ENCODE measurements around the gene LIM2.
A peak's percentile ranks its signal among the peaks of the same experiment; 100 is the strongest.

LIM2 gene

GRCh38 chr19:51372649-51373504, 14.9 kb downstream of the LIM2 start, which contains the start of gene NKG7:
NKG7 (minus strand) TSS chr19:51372654; CDS start chr19:51372535, 119 bp downstream.
- Histone ChIP-seq H3K9me3 (ENCODE audit: control insufficient read depth in 2 of 2, low read length in 2 of 2) (no peaks in the 10 kb centered on the region), H3K4me1 (ENCODE audit: control insufficient read depth, insufficient read depth, low read length) (peaks cover 7% of the 10 kb centered on the region), H3K27ac (ENCODE audit: low read length) (no peak within 1 kb of the TSS), H3K36me3 (ENCODE audit: control insufficient read depth in 2 of 2, insufficient read depth in 2 of 2, low read length in 2 of 2) (no peaks in the 10 kb centered on the region), H3K9ac (ENCODE audit: low read length in 2 of 2) (no peak within 1 kb of the TSS), H3K4me3 (ENCODE audit: low read length in 2 of 2) (no peak within 1 kb of the TSS), H3K27me3 (ENCODE audit: control insufficient read depth in 1 of 2, insufficient read depth in 2 of 2, low read length in 2 of 2) (peaks cover 0 to 2% of the 10 kb centered on the region in 2 donors)

GRCh38 chr19:51372021-51372648, 15.6 kb downstream of the LIM2 start:
- no peaks in the 10 kb centered on the region for H3K9me3 ChIP-seq (ENCODE audit: control insufficient read depth in 2 of 2, low read length in 2 of 2)
- H3K4me1 ChIP-seq (ENCODE audit: control insufficient read depth, insufficient read depth, low read length), result peaks cover 9% of the 10 kb centered on the region
- no peak overlapping the region for H3K4me3 ChIP-seq (ENCODE audit: low read length in 2 of 2)
- H3K27ac ChIP-seq (ENCODE audit: low read length), result no peak overlapping the region
- no peak overlapping the region for H3K9ac ChIP-seq (ENCODE audit: low read length in 2 of 2)
- peaks cover 0 to 2% of the 10 kb centered on the region in 2 donors for H3K27me3 ChIP-seq (ENCODE audit: control insufficient read depth in 1 of 2, insufficient read depth in 2 of 2, low read length in 2 of 2)
- no peaks in the 10 kb centered on the region for H3K36me3 ChIP-seq (ENCODE audit: control insufficient read depth in 2 of 2, insufficient read depth in 2 of 2, low read length in 2 of 2)

- no peaks in the 10 kb centered on the region for H3K36me3 ChIP-seq (ENCODE audit: control insufficient read depth in 2 of 2, insufficient read depth in 2 of 2, low read length in 2 of 2)
- no peak overlapping the region for H3K4me3 ChIP-seq (ENCODE audit: low read length in 2 of 2)
- H3K4me1 ChIP-seq (ENCODE audit: control insufficient read depth, insufficient read depth, low read length), result peaks cover 12% of the 10 kb centered on the region
- no peaks in the 10 kb centered on the region for H3K9me3 ChIP-seq (ENCODE audit: control insufficient read depth in 2 of 2, low read length in 2 of 2)
- H3K27ac ChIP-seq (ENCODE audit: low read length), result no peak overlapping the region
- no peak overlapping the region for H3K9ac ChIP-seq (ENCODE audit: low read length in 2 of 2)
- peaks cover 0 to 2% of the 10 kb centered on the region in 2 donors for H3K27me3 ChIP-seq (ENCODE audit: control insufficient read depth in 1 of 2, insufficient read depth in 2 of 2, low read length in 2 of 2)
These were observed 16.5 kb downstream of the LIM2 start for GRCh38 chr19:51371186-51371690.

GRCh38 chr19:51370230-51370629, 17.5 kb downstream of the LIM2 start:
- no peaks in the 10 kb centered on the region for H3K36me3 ChIP-seq (ENCODE audit: control insufficient read depth in 2 of 2, insufficient read depth in 2 of 2, low read length in 2 of 2)
- no peak overlapping the region for H3K9ac ChIP-seq (ENCODE audit: low read length in 2 of 2)
- H3K27me3 ChIP-seq (ENCODE audit: control insufficient read depth in 1 of 2, insufficient read depth in 2 of 2, low read length in 2 of 2), result peaks cover 0 to 2% of the 10 kb centered on the region in 2 donors
- no peak overlapping the region for H3K4me3 ChIP-seq (ENCODE audit: low read length in 2 of 2)
- no peak overlapping the region for H3K27ac ChIP-seq (ENCODE audit: low read length)
- peaks cover 18% of the 10 kb centered on the region for H3K4me1 ChIP-seq (ENCODE audit: control insufficient read depth, insufficient read depth, low read length)
- H3K9me3 ChIP-seq (ENCODE audit: control insufficient read depth in 2 of 2, low read length in 2 of 2), result no peaks in the 10 kb centered on the region

- Histone ChIP-seq H3K36me3 (ENCODE audit: control insufficient read depth in 2 of 2, insufficient read depth in 2 of 2, low read length in 2 of 2) (no peaks in the 10 kb centered on the region), H3K27me3 (ENCODE audit: control insufficient read depth in 1 of 2, insufficient read depth in 2 of 2, low read length in 2 of 2) (peaks cover 0 to 2% of the 10 kb centered on the region in 2 donors), H3K27ac (ENCODE audit: low read length) (peak within 1 kb of the TSS; percentile 55), H3K9me3 (ENCODE audit: control insufficient read depth in 2 of 2, low read length in 2 of 2) (no peaks in the 10 kb centered on the region), H3K9ac (ENCODE audit: low read length in 2 of 2) (peak within 1 kb of the TSS; percentile 72 to 74), H3K4me3 (ENCODE audit: low read length in 2 of 2) (peak within 1 kb of the TSS; percentile 79 to 91), H3K4me1 (ENCODE audit: control insufficient read depth, insufficient read depth, low read length) (peaks cover 32% of the 10 kb centered on the region)
These were observed 19.1 kb downstream of the LIM2 start, which contains the start of gene CLDND2 for GRCh38 chr19:51368366-51369282. CLDND2 (minus strand) TSS chr19:51369003; CDS start chr19:51368577, 426 bp downstream.

GRCh38 chr19:51367565-51368365, 20.0 kb downstream of the LIM2 start:
- H3K36me3 ChIP-seq (ENCODE audit: control insufficient read depth in 2 of 2, insufficient read depth in 2 of 2, low read length in 2 of 2), result no peaks in the 10 kb centered on the region
- H3K9me3 ChIP-seq (ENCODE audit: control insufficient read depth in 2 of 2, low read length in 2 of 2), result no peaks in the 10 kb centered on the region

GRCh38 chr19:51367255-51367564, 20.6 kb downstream of the LIM2 start:
- peak overlapping the region; percentile 96 for H3K9ac ChIP-seq (ENCODE audit: low read length in 2 of 2)
- H3K27me3 ChIP-seq (ENCODE audit: control insufficient read depth in 1 of 2, insufficient read depth in 2 of 2, low read length in 2 of 2), result no peaks in the 10 kb centered on the region
- H3K9me3 ChIP-seq (ENCODE audit: control insufficient read depth in 2 of 2, low read length in 2 of 2), result no peaks in the 10 kb centered on the region
- no peaks in the 10 kb centered on the region for H3K36me3 ChIP-seq (ENCODE audit: control insufficient read depth in 2 of 2, insufficient read depth in 2 of 2, low read length in 2 of 2)
- peak overlapping the region; percentile 99 for H3K27ac ChIP-seq (ENCODE audit: low read length)
- H3K4me3 ChIP-seq (ENCODE audit: low read length in 2 of 2), result peak overlapping the region; percentile 85 to 91
- H3K4me1 ChIP-seq (ENCODE audit: control insufficient read depth, insufficient read depth, low read length), result peaks cover 44% of the 10 kb centered on the region

More at GRCh38 chr19:51367565-51368365, 20.0 kb downstream of the LIM2 start:
- Histone ChIP-seq H3K9ac (ENCODE audit: low read length in 2 of 2) (peak overlapping the region; percentile 72 to 96), H3K4me1 (ENCODE audit: control insufficient read depth, insufficient read depth, low read length) (peaks cover 38% of the 10 kb centered on the region), H3K27ac (ENCODE audit: low read length) (peak overlapping the region; percentile 99), H3K27me3 (ENCODE audit: control insufficient read depth in 1 of 2, insufficient read depth in 2 of 2, low read length in 2 of 2) (peaks cover 0 to under 1% of the 10 kb centered on the region in 2 donors), H3K4me3 (ENCODE audit: low read length in 2 of 2) (peak overlapping the region; percentile 85 to 91)

GRCh38 chr19:51366389-51367254, 21.2 kb downstream of the LIM2 start:
- Histone ChIP-seq H3K9ac (ENCODE audit: low read length in 2 of 2) (peak overlapping the region; percentile 96), H3K36me3 (ENCODE audit: control insufficient read depth in 2 of 2, insufficient read depth in 2 of 2, low read length in 2 of 2) (no peaks in the 10 kb centered on the region), H3K27me3 (ENCODE audit: control insufficient read depth in 1 of 2, insufficient read depth in 2 of 2, low read length in 2 of 2) (no peaks in the 10 kb centered on the region), H3K9me3 (ENCODE audit: control insufficient read depth in 2 of 2, low read length in 2 of 2) (no peaks in the 10 kb centered on the region), H3K4me1 (ENCODE audit: control insufficient read depth, insufficient read depth, low read length) (peaks cover 48% of the 10 kb centered on the region), H3K27ac (ENCODE audit: low read length) (peak overlapping the region; percentile 99), H3K4me3 (ENCODE audit: low read length in 2 of 2) (peak overlapping the region; percentile 85 to 91)

- H3K4me1 ChIP-seq (ENCODE audit: control insufficient read depth, insufficient read depth, low read length), result peaks cover 52% of the 10 kb centered on the region
These were observed 21.8 kb downstream of the LIM2 start, which contains the start of gene ETFB for GRCh38 chr19:51365965-51366388. ETFB (minus strand) TSS chr19:51366388; CDS start chr19:51366326, 62 bp downstream.

More at GRCh38 chr19:51365965-51366388, 21.8 kb downstream of the LIM2 start, which contains the start of gene ETFB:
- H3K9me3 ChIP-seq (ENCODE audit: control insufficient read depth in 2 of 2, low read length in 2 of 2), result no peaks in the 10 kb centered on the region
- H3K9ac ChIP-seq (ENCODE audit: low read length in 2 of 2), result peak within 1 kb of the TSS; percentile 96
- H3K27ac ChIP-seq (ENCODE audit: low read length), result peak within 1 kb of the TSS; percentile 99
- no peaks in the 10 kb centered on the region for H3K27me3 ChIP-seq (ENCODE audit: control insufficient read depth in 1 of 2, insufficient read depth in 2 of 2, low read length in 2 of 2)
- H3K36me3 ChIP-seq (ENCODE audit: control insufficient read depth in 2 of 2, insufficient read depth in 2 of 2, low read length in 2 of 2), result no peaks in the 10 kb centered on the region
- peak within 1 kb of the TSS; percentile 85 to 91 for H3K4me3 ChIP-seq (ENCODE audit: low read length in 2 of 2)

Measured in stomach smooth muscle (tissue), 2 donors.